ENCODE measurements around the gene CYB5B. TPM values are rescaled to one million over a fixed set of nuclear protein-coding genes. Genes with fewer than 3 reads are reported as not detected.

Gene CYB5B
- total RNA-seq, 1 experiment from 2014 or later = 355 TPM

DNA sequence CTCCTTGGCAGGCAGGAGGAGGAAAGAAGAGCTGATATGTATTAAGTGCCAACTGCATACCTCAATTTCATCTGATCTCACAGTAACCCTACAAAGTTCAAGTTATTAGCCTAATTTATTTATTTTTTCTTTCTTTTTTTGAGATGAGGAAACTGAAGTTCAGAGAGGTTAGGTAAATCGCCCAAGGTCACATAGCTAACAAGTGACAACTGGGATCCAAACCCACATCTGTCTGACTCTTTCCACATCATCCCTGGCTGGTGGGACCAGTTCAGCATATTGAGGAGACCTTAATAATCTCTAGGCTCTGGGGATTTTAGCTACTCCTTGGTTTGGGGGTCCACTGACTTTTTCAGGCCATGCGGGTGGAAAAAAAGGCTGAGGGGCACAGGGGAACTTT, 60.9 kb downstream of the CYB5B start:
- BruUV-seq (replicated peaks) = no TSS peak
- TF ChIP-seq CTCF (IDR thresholded peaks at IDR 0.05; ENCODE audit: insufficient read depth in 1 of 2, low read depth in 1 of 2, low read length in 1 of 2, severe bottlenecking in 1 of 2, unreplicated experiment in 1 of 2) = no peak
- Histone ChIP-seq H3K27me3 (replicated peaks; ENCODE audit: control insufficient read depth, insufficient read depth, low read length) (no peaks in the 10 kb centered on the region), H3K36me3 (ENCODE audit: control insufficient read depth, insufficient read depth, low read length) (no peaks in the 10 kb centered on the region), H3K4me1 (no peaks in the 10 kb centered on the region), H3K9me3 (no peaks in the 10 kb centered on the region), H3K4me3 (ENCODE audit: low read depth, low read length) (no peak overlapping the region)
- Mint-ChIP-seq H3K9me3 (ENCODE audit: unreplicated experiment) (no peaks in the 10 kb centered on the region), H3K36me3 (ENCODE audit: insufficient read depth, unreplicated experiment) (peaks cover 17% of the 10 kb centered on the region), H3K4me3 (ENCODE audit: unreplicated experiment) (no peak overlapping the region), H3K27me3 (ENCODE audit: insufficient read depth, unreplicated experiment) (no peaks in the 10 kb centered on the region), H3K4me1 (ENCODE audit: low read depth, unreplicated experiment) (peaks cover 13% of the 10 kb centered on the region), H3K27ac (ENCODE audit: unreplicated experiment) (no peak overlapping the region)
- ChIA-PET POLR2A (no interaction called here), CTCF (no interaction called here)
- intact Hi-C loops (cut with micrococcal nuclease; ENCODE audit: unreplicated experiment) = no loop called here
- DNase-seq = no peak

DNA sequence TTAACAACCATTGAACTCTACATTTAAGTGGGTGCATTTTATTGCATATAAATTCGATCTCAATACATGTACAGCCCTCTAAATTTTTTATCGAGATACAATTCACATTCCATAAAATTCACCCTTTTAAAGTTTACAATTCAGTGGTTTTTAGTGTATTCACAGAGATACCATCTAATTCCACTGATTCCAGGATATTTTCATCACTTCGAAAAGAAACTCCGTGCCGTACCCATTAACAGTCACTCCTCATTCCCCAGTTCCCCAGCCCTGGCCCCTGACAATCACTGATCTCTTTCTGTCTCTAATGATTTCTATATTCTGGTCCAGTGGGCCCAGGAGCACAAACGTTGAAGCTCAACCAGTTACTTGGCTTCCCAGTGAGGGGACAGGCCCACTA, 61.4 kb downstream of the CYB5B start:
- POLR2A ChIA-PET = no interaction called here
- CTCF ChIA-PET = no interaction called here
- H3K4me1 Mint-ChIP-seq (ENCODE audit: low read depth, unreplicated experiment) = peaks cover 9% of the 10 kb centered on the region
- no peaks in the 10 kb centered on the region for H3K9me3 Mint-ChIP-seq (ENCODE audit: unreplicated experiment)
- H3K27me3 Mint-ChIP-seq (ENCODE audit: insufficient read depth, unreplicated experiment) = no peaks in the 10 kb centered on the region
- Histone ChIP-seq H3K4me1 (no peaks in the 10 kb centered on the region), H3K4me3 (ENCODE audit: low read depth, low read length) (no peak overlapping the region), H3K9me3 (no peaks in the 10 kb centered on the region), H3K36me3 (ENCODE audit: control insufficient read depth, insufficient read depth, low read length) (no peaks in the 10 kb centered on the region), H3K27me3 (replicated peaks; ENCODE audit: control insufficient read depth, insufficient read depth, low read length) (no peaks in the 10 kb centered on the region)
- BruUV-seq (replicated peaks) = no TSS peak
- H3K27ac Mint-ChIP-seq (ENCODE audit: unreplicated experiment) = no peak overlapping the region
- intact Hi-C loops (cut with micrococcal nuclease; ENCODE audit: unreplicated experiment) = no loop called here
- TF ChIP-seq CTCF (IDR thresholded peaks at IDR 0.05; ENCODE audit: insufficient read depth in 1 of 2, low read depth in 1 of 2, low read length in 1 of 2, severe bottlenecking in 1 of 2, unreplicated experiment in 1 of 2) = no peak
- peaks cover 13% of the 10 kb centered on the region for H3K36me3 Mint-ChIP-seq (ENCODE audit: insufficient read depth, unreplicated experiment)
- no peak overlapping the region for H3K4me3 Mint-ChIP-seq (ENCODE audit: unreplicated experiment)
- DNase-seq = no peak

DNA sequence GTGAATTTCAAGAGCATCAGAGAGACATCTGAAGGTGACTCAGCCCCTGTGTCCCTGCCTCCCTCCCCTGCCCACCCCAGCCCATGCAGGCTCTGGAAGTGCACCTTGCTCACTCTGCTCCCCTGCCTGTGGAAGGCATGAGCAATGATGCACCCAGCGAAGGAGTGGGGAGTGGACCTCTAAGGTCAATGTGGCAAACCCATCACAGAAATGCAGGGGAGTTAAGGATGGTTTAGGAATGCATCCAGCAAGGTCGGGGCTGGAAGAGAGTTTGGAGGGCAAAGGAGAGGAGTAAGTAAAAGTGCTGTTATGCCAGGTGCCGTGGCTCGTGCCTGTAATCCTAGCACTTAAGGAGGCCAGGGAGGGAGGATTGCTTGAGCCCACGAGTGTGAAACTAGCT, 61.9 kb downstream of the CYB5B start:
- H3K27me3 ChIP-seq (replicated peaks; ENCODE audit: control insufficient read depth, insufficient read depth, low read length) = no peaks in the 10 kb centered on the region
- Mint-ChIP-seq H3K36me3 (ENCODE audit: insufficient read depth, unreplicated experiment) (peaks cover 10% of the 10 kb centered on the region), H3K27ac (ENCODE audit: unreplicated experiment) (no peak overlapping the region), H3K4me3 (ENCODE audit: unreplicated experiment) (no peak overlapping the region), H3K9me3 (ENCODE audit: unreplicated experiment) (no peaks in the 10 kb centered on the region), H3K27me3 (ENCODE audit: insufficient read depth, unreplicated experiment) (no peaks in the 10 kb centered on the region), H3K4me1 (ENCODE audit: low read depth, unreplicated experiment) (peaks cover 6% of the 10 kb centered on the region)
- TF ChIP-seq CTCF (IDR thresholded peaks at IDR 0.05; ENCODE audit: insufficient read depth in 1 of 2, low read depth in 1 of 2, low read length in 1 of 2, severe bottlenecking in 1 of 2, unreplicated experiment in 1 of 2) = no peak
- H3K36me3 ChIP-seq (ENCODE audit: control insufficient read depth, insufficient read depth, low read length) = no peaks in the 10 kb centered on the region
- intact Hi-C loops (cut with micrococcal nuclease; ENCODE audit: unreplicated experiment) = no loop called here
- no peaks in the 10 kb centered on the region for H3K9me3 ChIP-seq
- no peak for DNase-seq
- ChIA-PET CTCF (no interaction called here), POLR2A (no interaction called here)
- H3K4me3 ChIP-seq (ENCODE audit: low read depth, low read length) = no peak overlapping the region
- H3K4me1 ChIP-seq = no peaks in the 10 kb centered on the region
- BruUV-seq (replicated peaks) = no TSS peak
